SK-N-MC (cell line): Measurements from ENCODE around the gene PEX11G.
"Not testable (repeated sequence)": the region's sequence is repeated elsewhere in the genome, so short reads cannot be mapped to it uniquely, and the experiment has no call there.

Experiments used
- DNase-seq: peaks from one replicate; pipeline ENCODE4 v3.0.0-alpha.2; 2011; ENCODE audit warnings: low read depth, low spot score
- H3K27ac ChIP-seq: fragments of 200-600 bp; sonication (generic); 2 replicates; pipeline ENCODE4 v1.5.1; 2016; ENCODE audit warnings: mixed run types
- H3K36me3 ChIP-seq: fragments of 200-600 bp; sonication (generic); 2 replicates; pipeline ENCODE4 v1.6.1; 2017; ENCODE audit warnings: antibody characterized with exemption, low read length, mixed read lengths; ENCODE audit not compliant: insufficient read depth
- H3K4me3 ChIP-seq: fragments of 200-600 bp; sonication (generic); 2 replicates; pipeline ENCODE4 v1.5.1; 2016
- H3K9ac ChIP-seq: fragments of 200-600 bp; sonication (generic); 2 replicates; pipeline ENCODE4 v1.8.0; 2017; ENCODE audit warnings: mixed run types, mixed read lengths; ENCODE audit not compliant: insufficient read length
- H3K9me3 ChIP-seq: fragments of 200-600 bp; sonication (generic); 2 replicates; pipeline ENCODE4 v1.6.1; 2017; ENCODE audit warnings: low read depth, mild to moderate bottlenecking, antibody characterized with exemption, low read length, moderate library complexity, mixed read lengths
- EZH2 ChIP-seq: fragments of 200-600 bp; sonication (generic); IDR thresholded peaks from one replicate; pipeline ENCODE4 v1.6.1; 2017; ENCODE audit warnings: antibody characterized with exemption
- FOXP2 ChIP-seq: optimal IDR thresholded peaks from 2 replicates; pipeline ENCODE3; 2011; ENCODE audit warnings: mild to moderate bottlenecking, moderate library complexity; ENCODE audit not compliant: insufficient read depth; ENCODE audit errors: extremely low read length, control extremely low read depth
- POLR2AphosphoS5 ChIP-seq: IDR thresholded peaks from 2 replicates; pipeline ENCODE4 v1.6.1; 2012; ENCODE audit warnings: mild to moderate bottlenecking, low read depth, low read length, borderline replicate concordance

Gene PEX11G

GRCh38 chr19:7441468-7442146 is 47.2 kb downstream of the PEX11G start:
- Histone ChIP-seq H3K9me3 (no peaks in the 10 kb centered on the region), H3K36me3 (peaks cover 16% of the 10 kb centered on the region), H3K4me3 (no peak overlapping the region), H3K9ac (no peak overlapping the region), H3K27ac (no peak overlapping the region)
- DNase-seq, result no peak
- TF ChIP-seq EZH2, result no peak

DNA sequence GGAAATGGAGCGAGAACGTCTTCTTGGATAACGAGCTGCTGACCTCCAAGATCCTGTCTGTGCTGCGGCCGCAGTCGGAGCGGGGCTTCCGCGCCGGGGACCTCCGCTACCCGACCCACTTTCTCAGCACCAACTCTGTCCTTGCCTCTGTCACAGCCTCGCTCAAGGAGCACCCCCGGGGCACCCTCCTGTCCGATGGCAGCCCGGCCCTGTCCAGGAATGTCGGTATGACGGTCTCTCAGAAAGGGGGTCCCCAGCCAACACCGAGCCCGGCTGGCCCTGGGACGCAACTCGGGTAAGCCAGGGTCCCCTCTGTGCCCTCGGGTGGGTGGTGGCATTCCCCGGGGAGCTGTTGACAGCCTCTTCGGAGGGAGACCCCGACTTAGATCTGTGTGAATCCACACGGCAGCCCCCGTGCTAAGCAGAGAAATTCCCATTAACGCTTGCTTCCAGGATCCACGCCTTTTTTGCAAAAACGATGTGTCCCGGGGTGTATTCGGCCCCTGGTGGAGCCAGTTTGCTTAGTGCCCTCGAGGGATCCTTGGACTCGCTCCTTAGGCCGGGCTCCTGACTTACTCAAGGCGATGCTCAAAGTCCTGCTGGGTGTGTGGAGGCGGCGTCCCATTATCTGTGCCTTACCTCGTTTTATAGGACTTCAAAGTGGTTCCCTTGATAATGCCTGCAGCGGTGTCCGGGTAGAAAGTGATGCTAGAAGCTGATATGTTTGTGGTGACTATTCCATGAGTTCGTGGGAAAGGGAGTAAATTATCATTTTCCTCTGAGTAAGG is 48.5 kb downstream of the PEX11G start:
- H3K36me3 ChIP-seq, result peaks cover 16% of the 10 kb centered on the region
- no peak for DNase-seq
- no peaks in the 10 kb centered on the region for H3K9me3 ChIP-seq
- H3K27ac ChIP-seq, result no peak overlapping the region
- no peak overlapping the region for H3K4me3 ChIP-seq
- no peak for TF ChIP-seq FOXP2
- TF ChIP-seq EZH2, result no peak
- no peak for TF ChIP-seq POLR2AphosphoS5
- no peak overlapping the region for H3K9ac ChIP-seq

- Histone ChIP-seq H3K4me3 (no peak overlapping the region), H3K9ac (no peak overlapping the region), H3K36me3 (no peaks in the 10 kb centered on the region), H3K9me3 (no peaks in the 10 kb centered on the region), H3K27ac (no peak overlapping the region)
- no peak for DNase-seq
- TF ChIP-seq EZH2, result no peak
- TF ChIP-seq POLR2AphosphoS5, result no peak
- TF ChIP-seq FOXP2, result no peak
Observed at GRCh38 chr19:7435586-7435985, 53.2 kb downstream of the PEX11G start.

DNA sequence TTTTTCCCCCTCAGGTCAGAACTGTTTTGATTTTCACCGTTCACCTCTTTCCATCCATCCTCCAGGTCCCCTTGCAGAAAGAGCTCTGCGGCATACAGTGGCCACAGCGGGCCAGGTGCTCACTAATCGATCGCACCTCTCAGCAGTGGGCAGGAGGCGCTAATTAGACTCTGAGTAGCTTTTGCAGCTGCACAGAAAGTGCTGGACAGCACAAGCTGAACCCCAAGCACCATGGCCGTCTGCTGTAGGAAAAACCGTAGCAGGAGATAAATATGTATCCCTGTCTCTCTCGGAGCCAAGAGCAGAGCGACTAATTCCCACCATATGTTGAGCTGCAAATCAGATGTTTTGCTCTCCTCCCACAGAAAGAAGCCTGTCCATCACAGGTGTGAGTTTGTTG is 54.4 kb downstream of the PEX11G start:
- no peak for TF ChIP-seq POLR2AphosphoS5
- Histone ChIP-seq H3K4me3 (no peak overlapping the region), H3K9me3 (no peaks in the 10 kb centered on the region), H3K27ac (no peak overlapping the region), H3K9ac (no peak overlapping the region), H3K36me3 (no peaks in the 10 kb centered on the region)
- DNase-seq, result no peak

DNA sequence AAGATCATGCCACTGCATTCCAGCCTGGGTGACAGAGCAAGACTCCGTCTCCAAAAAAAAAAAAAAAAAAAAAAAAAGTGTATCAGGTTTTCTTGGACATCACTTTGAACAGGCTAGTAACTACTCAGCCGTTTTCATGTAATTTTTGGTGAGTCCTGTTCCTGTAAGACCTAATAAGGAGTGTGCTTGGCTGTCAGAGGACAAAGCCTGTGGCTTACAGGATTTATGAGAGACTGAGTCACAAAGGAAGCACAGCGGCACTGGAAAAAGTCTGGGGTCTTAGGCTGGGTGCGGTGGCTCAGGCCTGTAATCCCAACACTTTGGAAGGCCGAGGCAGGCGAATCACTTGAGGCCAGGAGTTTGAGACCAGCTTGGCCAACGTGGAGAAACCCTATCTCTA is 55.4 kb downstream of the PEX11G start:
- not testable (repeated sequence) for H3K9ac ChIP-seq, H3K9me3 ChIP-seq, H3K27ac ChIP-seq, H3K4me3 ChIP-seq, H3K36me3 ChIP-seq, DNase-seq

DNA sequence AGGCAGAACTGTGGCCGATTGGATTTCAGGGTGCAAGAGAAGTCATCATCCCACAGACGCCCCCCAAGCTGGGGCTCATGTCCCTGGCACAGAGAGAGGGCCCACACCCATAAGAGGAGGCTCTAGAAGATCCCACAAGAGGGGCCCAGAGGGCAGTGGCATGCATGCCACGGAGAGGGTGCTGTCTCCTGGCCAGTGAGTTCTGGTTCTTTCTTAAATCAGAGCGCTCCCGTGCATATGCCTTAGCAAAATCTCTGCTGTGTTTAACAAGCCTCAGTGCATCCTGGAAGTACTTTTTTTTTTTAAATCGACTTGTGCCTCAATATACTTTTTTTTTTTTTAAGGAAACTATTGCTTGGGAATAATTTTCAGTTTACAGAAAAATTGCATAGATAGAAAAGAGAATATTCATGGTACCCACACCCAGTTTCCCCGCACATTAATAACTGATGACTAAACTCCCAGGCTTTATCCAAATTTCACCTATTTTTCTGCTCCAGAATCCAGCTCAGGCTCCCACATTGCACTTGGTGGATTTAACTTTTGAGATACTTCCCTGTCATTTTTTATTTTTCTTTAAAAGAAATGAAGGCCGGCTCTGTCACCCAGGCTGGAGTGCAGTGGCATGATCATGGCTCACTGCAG is 59.1 kb downstream of the PEX11G start:
- TF ChIP-seq EZH2 (no peak), POLR2AphosphoS5 (no peak), FOXP2 (no peak)
- H3K9ac ChIP-seq, result no peak overlapping the region
- no peaks in the 10 kb centered on the region for H3K9me3 ChIP-seq
- DNase-seq, result no peak
- no peaks in the 10 kb centered on the region for H3K36me3 ChIP-seq
- H3K27ac ChIP-seq, result no peak overlapping the region
- no peak overlapping the region for H3K4me3 ChIP-seq

- Histone ChIP-seq H3K27ac (no peak overlapping the region), H3K9me3 (no peaks in the 10 kb centered on the region), H3K4me3 (no peak overlapping the region), H3K9ac (no peak overlapping the region), H3K36me3 (no peaks in the 10 kb centered on the region)
- no peak for TF ChIP-seq POLR2AphosphoS5
- TF ChIP-seq EZH2, result no peak
- no peak for TF ChIP-seq FOXP2
- DNase-seq, result no peak
Observed at GRCh38 chr19:7428651-7429113, 60.2 kb downstream of the PEX11G start.

- Histone ChIP-seq H3K27ac (no peak overlapping the region), H3K9me3 (no peaks in the 10 kb centered on the region), H3K36me3 (no peaks in the 10 kb centered on the region), H3K9ac (no peak overlapping the region), H3K4me3 (no peak overlapping the region)
- TF ChIP-seq FOXP2 (no peak), POLR2AphosphoS5 (no peak), EZH2 (no peak)
- DNase-seq, result no peak
Observed at GRCh38 chr19:7427944-7428343, 60.9 kb downstream of the PEX11G start.
